BLaER1 treated with 17β-estradiol and CSF1 and Interleukin-3, amounts not matched to agents 10 nM and 100 nM (cell line): ENCODE data around the gene FZD4.

ENCODE experiments used
- H3K27ac ChIP-seq, 11 experiments: shearing (Covaris generic); formaldehyde crosslinking; 2 replicates each; pipeline ENCODE4 v1.8.1; 2022
- H3K27me3 ChIP-seq, 11 experiments: shearing (Covaris generic); formaldehyde crosslinking; 2 replicates each; pipeline ENCODE4 v1.8.1; 2022
- H3K36me3 ChIP-seq, 11 experiments: shearing (Covaris generic); formaldehyde crosslinking; 2 replicates each; pipeline ENCODE4 v1.8.1; 2022
- H3K4me1 ChIP-seq, 10 experiments: shearing (Covaris generic); formaldehyde crosslinking; 2 replicates each; pipeline ENCODE4 v1.8.1; 2022
- H3K4me2 ChIP-seq, 11 experiments: shearing (Covaris generic); formaldehyde crosslinking; 2 replicates each; pipeline ENCODE4 v1.8.1; 2022
- H3K4me3 ChIP-seq, 10 experiments: shearing (Covaris generic); formaldehyde crosslinking; 2 replicates each; pipeline ENCODE4 v1.8.1; 2022
- H3K9ac ChIP-seq, 11 experiments: shearing (Covaris generic); formaldehyde crosslinking; 2 replicates each; pipeline ENCODE4 v1.8.1; 2022
- H3K9me3 ChIP-seq, 11 experiments: shearing (Covaris generic); formaldehyde crosslinking; replicated peaks in 1 of 11; 2 replicates each; pipeline ENCODE4 v1.8.1; 2022
- H4K20me1 ChIP-seq, 11 experiments: shearing (Covaris generic); formaldehyde crosslinking; 2 replicates each; pipeline ENCODE4 v1.8.1; 2022
- Cebpa-rat ChIP-seq, 11 experiments: shearing (Covaris generic); IDR thresholded peaks; 2 replicates each; pipeline ENCODE4 v1.8.1; 2022

FZD4 gene

GRCh38 chr11:86933891-86934581 is 21.2 kb downstream of the FZD4 start:
- TF ChIP-seq Cebpa-rat (IDR thresholded peaks at IDR 0.05): no peak
- no peaks in the 10 kb centered on the region for H3K36me3 ChIP-seq
- peaks cover 0 to 58% (median 0%) of the 10 kb centered on the region in 10 experiments; a peak in 8 of 20 replicates for H3K4me1 ChIP-seq
- no peaks in the 10 kb centered on the region for H3K9me3 ChIP-seq
- peak overlapping the region in 2 of 11 experiments; percentile 70 to 75; a peak in 4 of 22 replicates for H3K4me2 ChIP-seq
- no peak overlapping the region for H3K27ac ChIP-seq
- no peaks in the 10 kb centered on the region for H3K27me3 ChIP-seq
- no peak overlapping the region for H3K9ac ChIP-seq
- H4K20me1 ChIP-seq: no peaks in the 10 kb centered on the region
- H3K4me3 ChIP-seq: no peak overlapping the region

DNA sequence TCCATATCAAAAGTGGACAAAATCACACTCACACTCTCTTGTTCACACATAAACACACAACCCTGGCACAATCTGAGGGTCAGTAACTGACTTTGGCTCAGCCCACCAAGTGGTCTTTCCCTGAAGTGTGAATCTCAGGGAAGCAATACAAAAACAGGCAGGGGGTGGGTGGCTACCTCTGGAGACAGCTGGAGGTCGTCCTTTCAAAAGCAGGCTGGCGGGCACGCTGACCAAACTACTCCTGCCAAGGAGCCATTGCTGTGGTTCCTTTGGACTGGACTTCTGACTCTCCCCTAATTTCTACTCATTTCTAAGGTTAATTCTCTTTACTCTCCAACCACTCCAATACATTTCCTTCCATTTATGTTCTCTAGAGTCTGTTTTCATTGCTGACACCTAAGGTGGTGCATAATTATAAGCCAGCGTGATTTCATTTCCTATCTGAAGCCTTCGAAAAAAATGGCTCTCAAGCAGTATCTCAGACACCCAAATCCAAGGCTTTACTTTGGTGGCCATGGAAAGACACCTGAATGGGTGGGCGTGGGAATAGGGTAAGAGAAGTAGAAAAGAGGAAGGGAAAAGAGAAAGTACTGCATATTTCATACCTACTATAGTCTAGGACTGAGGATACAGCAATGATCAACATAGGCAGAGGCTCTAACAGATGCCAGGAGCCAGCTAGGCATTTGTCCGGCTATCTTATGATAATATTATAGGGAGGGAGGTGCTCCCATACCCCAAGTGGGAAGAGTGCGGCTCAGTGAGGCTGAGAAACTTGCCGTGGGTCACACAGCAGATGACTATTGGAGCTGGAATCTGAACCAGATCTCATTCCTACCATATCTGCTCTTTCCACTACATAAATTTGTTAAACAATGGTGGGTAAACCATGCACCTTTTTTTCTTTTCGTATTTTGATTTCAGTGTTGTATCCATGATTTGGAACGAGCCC is 22.0 kb downstream of the FZD4 start:
- no peaks in the 10 kb centered on the region for H3K9me3 ChIP-seq
- no peaks in the 10 kb centered on the region for H3K36me3 ChIP-seq
- no peak overlapping the region for H3K9ac ChIP-seq
- no peaks in the 10 kb centered on the region for H3K27me3 ChIP-seq
- peak overlapping the region in 3 of 11 experiments; percentile 43 to 75 (median 70); a peak in 6 of 22 replicates for H3K4me2 ChIP-seq
- no peaks in the 10 kb centered on the region for H4K20me1 ChIP-seq
- H3K27ac ChIP-seq: peak overlapping the region in 1 of 11 experiments; percentile 51; a peak in 1 of 22 replicates
- H3K4me3 ChIP-seq: no peak overlapping the region
- peaks cover 0 to 58% (median 0%) of the 10 kb centered on the region in 10 experiments; a peak in 8 of 20 replicates for H3K4me1 ChIP-seq
- no peak for TF ChIP-seq Cebpa-rat (IDR thresholded peaks at IDR 0.05)

- Histone ChIP-seq H3K4me1 (peaks cover 0 to 58% (median 0%) of the 10 kb centered on the region in 10 experiments; a peak in 8 of 20 replicates), H4K20me1 (no peaks in the 10 kb centered on the region), H3K27me3 (no peaks in the 10 kb centered on the region), H3K4me3 (no peak overlapping the region), H3K4me2 (peak overlapping the region in 4 of 11 experiments; percentile 27 to 75 (median 56); a peak in 8 of 22 replicates), H3K9ac (peak overlapping the region in 1 of 11 experiments; percentile 23; a peak in 1 of 22 replicates), H3K9me3 (no peaks in the 10 kb centered on the region), H3K36me3 (no peaks in the 10 kb centered on the region), H3K27ac (peak overlapping the region in 2 of 11 experiments; percentile 46 to 51; a peak in 3 of 22 replicates)
- TF ChIP-seq Cebpa-rat (IDR thresholded peaks at IDR 0.05): no peak
Measured at GRCh38 chr11:86932259-86932585, 23.0 kb downstream of the FZD4 start.

DNA sequence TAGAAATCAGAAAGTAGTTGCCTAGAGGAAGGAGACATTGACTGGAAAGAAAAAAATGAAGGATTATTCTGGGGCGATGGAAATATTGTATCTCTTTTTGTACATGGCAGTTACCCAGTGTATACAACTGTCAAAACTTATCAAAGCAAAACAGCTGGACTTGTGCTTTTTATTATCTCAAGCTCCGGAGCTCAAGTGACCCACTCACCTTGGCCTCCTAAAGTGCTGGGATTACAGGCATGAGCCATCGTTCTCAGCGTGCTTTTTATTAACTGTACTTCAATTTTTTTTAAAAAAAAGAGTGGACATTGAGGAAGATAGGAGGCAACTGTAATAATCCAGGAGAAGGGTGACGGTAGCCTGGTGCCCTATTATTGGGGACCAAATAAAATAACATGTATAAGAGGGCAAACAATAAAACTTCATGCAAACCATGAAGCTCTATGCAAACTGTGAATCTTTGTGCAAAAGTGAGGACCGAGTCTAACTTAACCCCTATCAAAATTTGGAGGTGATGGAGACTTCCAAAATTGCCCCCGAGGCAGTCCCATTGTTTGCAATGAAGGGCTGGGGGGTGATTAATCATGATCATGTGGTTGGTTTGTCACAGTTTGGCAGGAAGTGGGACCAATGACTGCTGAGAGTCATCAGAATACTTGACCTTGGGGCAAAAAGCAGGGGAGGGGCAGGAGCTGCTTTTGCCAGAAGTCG is 23.5 kb downstream of the FZD4 start:
- Histone ChIP-seq H3K27me3 (no peaks in the 10 kb centered on the region), H3K36me3 (no peaks in the 10 kb centered on the region), H3K4me1 (peaks cover 0 to 58% (median 0%) of the 10 kb centered on the region in 10 experiments; a peak in 8 of 20 replicates), H3K9ac (peak overlapping the region in 1 of 11 experiments; percentile 23; a peak in 1 of 22 replicates), H4K20me1 (no peaks in the 10 kb centered on the region), H3K4me3 (no peak overlapping the region), H3K27ac (peak overlapping the region in 2 of 11 experiments; percentile 46 to 51; a peak in 3 of 22 replicates), H3K9me3 (no peaks in the 10 kb centered on the region), H3K4me2 (peak overlapping the region in 4 of 11 experiments; percentile 27 to 75 (median 56); a peak in 8 of 22 replicates)
- TF ChIP-seq Cebpa-rat (IDR thresholded peaks at IDR 0.05): no peak

DNA sequence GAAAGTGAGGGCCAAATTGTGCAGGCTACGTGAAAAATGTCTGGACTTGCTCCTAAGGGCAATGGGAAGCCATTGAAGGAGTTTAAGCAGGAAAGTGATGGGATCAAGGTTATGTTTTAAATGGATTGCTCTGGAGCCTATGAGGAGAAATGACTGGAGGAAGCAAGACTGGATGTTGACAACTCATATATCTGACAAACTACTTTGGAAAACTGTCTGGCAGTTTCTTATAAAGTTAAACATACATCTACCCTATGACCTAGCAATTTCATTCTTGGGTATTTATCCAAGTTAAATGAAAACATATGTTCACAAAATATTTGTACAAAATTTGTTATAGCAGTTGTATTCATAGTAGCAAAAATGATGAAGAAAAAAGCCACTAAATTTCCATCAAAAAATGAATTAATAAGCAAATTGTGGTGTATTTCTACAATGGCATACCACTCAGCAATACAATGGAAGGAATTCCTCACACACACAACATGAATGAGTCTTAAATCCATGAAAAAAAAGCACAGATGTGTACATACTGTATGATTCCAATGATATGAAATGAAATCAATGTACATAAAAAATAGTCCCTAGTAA is 24.1 kb downstream of the FZD4 start:
- Histone ChIP-seq H3K9me3 (no peaks in the 10 kb centered on the region), H3K4me1 (peaks cover 0 to 58% (median 0%) of the 10 kb centered on the region in 10 experiments; a peak in 8 of 20 replicates), H3K36me3 (no peaks in the 10 kb centered on the region), H3K4me2 (peak overlapping the region in 2 of 11 experiments; percentile 70 to 75; a peak in 4 of 22 replicates), H3K27me3 (no peaks in the 10 kb centered on the region), H3K4me3 (no peak overlapping the region), H4K20me1 (no peaks in the 10 kb centered on the region), H3K9ac (no peak overlapping the region), H3K27ac (no peak overlapping the region)
- no peak for TF ChIP-seq Cebpa-rat (IDR thresholded peaks at IDR 0.05)

DNA sequence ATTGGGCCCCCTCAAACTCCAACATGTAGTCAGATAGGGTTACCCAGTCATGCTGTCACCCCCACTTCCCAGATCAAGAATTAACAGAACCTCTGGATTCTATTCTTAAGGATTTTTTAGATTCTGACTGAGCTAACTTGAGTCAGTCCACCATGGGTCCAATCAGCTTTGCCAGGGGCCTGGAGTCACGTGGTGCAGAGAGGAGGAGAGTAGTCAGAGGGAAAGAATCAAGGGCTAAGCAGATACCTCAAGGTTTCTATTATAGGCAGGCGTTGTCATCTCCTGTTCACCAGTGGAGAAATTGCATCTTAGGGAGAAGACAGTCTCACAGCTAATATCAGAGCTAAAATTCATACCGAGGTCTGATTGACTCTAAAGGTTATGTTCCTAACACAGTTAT is 28.2 kb downstream of the FZD4 start:
- Histone ChIP-seq H3K27ac (no peak overlapping the region), H4K20me1 (no peaks in the 10 kb centered on the region)

GRCh38 chr11:86923999-86924766 is 31.0 kb downstream of the FZD4 start:
- no peaks in the 10 kb centered on the region for H4K20me1 ChIP-seq
- no peaks in the 10 kb centered on the region for H3K27me3 ChIP-seq
- TF ChIP-seq Cebpa-rat (IDR thresholded peaks at IDR 0.05): no peak
- H3K9ac ChIP-seq: no peak overlapping the region
- H3K4me1 ChIP-seq: no peaks in the 10 kb centered on the region
- no peaks in the 10 kb centered on the region for H3K36me3 ChIP-seq
- H3K9me3 ChIP-seq: no peaks in the 10 kb centered on the region
- no peak overlapping the region for H3K4me2 ChIP-seq
- no peak overlapping the region for H3K4me3 ChIP-seq
- no peak overlapping the region for H3K27ac ChIP-seq

More for the DNA sequence above, 28.2 kb downstream of the FZD4 start:
- Histone ChIP-seq H3K4me3 (no peak overlapping the region), H3K9ac (no peak overlapping the region), H3K4me2 (no peak overlapping the region), H3K9me3 (no peaks in the 10 kb centered on the region), H3K27me3 (no peaks in the 10 kb centered on the region), H3K4me1 (peaks cover 0 to 27% (median 0%) of the 10 kb centered on the region in 10 experiments; a peak in 8 of 20 replicates), H3K36me3 (no peaks in the 10 kb centered on the region)
- no peak for TF ChIP-seq Cebpa-rat (IDR thresholded peaks at IDR 0.05)

GRCh38 chr11:86922225-86922624 is 33.0 kb downstream of the FZD4 start:
- Histone ChIP-seq H3K27ac (no peak overlapping the region), H4K20me1 (no peaks in the 10 kb centered on the region), H3K4me3 (no peak overlapping the region), H3K36me3 (no peaks in the 10 kb centered on the region), H3K4me2 (no peak overlapping the region), H3K27me3 (no peaks in the 10 kb centered on the region), H3K9me3 (no peaks in the 10 kb centered on the region), H3K4me1 (no peaks in the 10 kb centered on the region), H3K9ac (no peak overlapping the region)
- TF ChIP-seq Cebpa-rat (IDR thresholded peaks at IDR 0.05): no peak
